ENCODE results near the gene TOGARAM2. TPM values are rescaled to one million over a fixed set of nuclear protein-coding genes. Genes with fewer than 3 reads are reported as not detected.

The TOGARAM2 gene
- total and polyA plus RNA-seq, 10 of the 15 experiments (the other 5 are each of a cell fraction or from before 2014, with no cell fraction given): 0.01 to 0.06 (median 0.03) TPM; not detected in 7

DNA sequence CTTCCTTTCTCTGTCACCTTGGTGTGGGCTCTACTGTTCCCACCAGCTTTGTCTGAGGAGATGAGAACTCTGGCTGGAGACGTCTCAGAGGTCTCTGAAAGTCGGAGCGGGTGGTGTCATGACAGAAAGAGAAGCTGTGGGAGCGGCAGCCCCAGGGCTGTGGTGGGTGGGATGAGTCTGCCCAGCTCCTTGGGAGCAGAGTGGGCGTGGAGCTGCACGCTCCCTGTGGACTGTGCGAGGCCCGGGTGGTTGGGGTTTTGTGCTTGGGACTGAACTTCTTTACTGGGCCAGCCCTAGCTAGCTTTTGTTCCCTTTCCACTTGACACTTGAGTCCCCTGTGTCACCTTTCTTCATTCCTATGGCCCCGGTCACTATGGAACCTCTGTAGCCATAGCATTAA, 10.4 kb downstream of the TOGARAM2 start:
- no peaks in the 10 kb centered on the region for H3K36me3 ChIP-seq (ENCODE audit: control insufficient read depth in 2 of 2, insufficient read depth in 2 of 2, low read length in 1 of 2)
- no peak overlapping the region for H3K27ac ChIP-seq (ENCODE audit: control insufficient read depth, insufficient read depth)
- ChIA-PET CTCF (no interaction called here), POLR2A (no interaction called here), SMC1A (ENCODE audit: uncharacterized antibody, unreplicated experiment) (no interaction called here), RAD21 (ENCODE audit: unreplicated experiment) (no interaction called here)
- H3K4me3 ChIP-seq: no peak overlapping the region
- intact Hi-C loops (cut with micrococcal nuclease; ENCODE audit: unreplicated experiment) (no loop called here), in situ Hi-C loops (cut with MboI) (no loop called here)
- H3K9me3 ChIP-seq (replicated peaks; ENCODE audit: control insufficient read depth, insufficient read depth, low read length): no peaks in the 10 kb centered on the region
- H2AFZ ChIP-seq (ENCODE audit: control insufficient read depth, low read depth, low read length): no peak overlapping the region
- H3K9ac ChIP-seq (ENCODE audit: control insufficient read depth, insufficient read depth, low read length): no peak overlapping the region
- no peaks in the 10 kb centered on the region; a peak in 1 of 4 replicates for H3K27me3 ChIP-seq (replicated peaks in 1 of 2; ENCODE audit: control insufficient read depth in 2 of 2, insufficient read depth in 2 of 2, low read length in 1 of 2)
- DNase-seq (ENCODE audit: low read depth, low spot score): no peak
- no peak overlapping the region for H3K4me2 ChIP-seq (ENCODE audit: control insufficient read depth, insufficient read depth)
- BruUV-seq (replicated peaks): no TSS peak
- H3K4me1 ChIP-seq (ENCODE audit: control insufficient read depth, insufficient read depth, low read length): no peaks in the 10 kb centered on the region; the same call in 1 of the 2 replicates
- ATAC-seq: no peak
- no peaks in the 10 kb centered on the region for H3K79me2 ChIP-seq (ENCODE audit: control insufficient read depth, insufficient read depth, low read length)
- FAIRE-seq: no peak
- WGBS (ENCODE audit: insufficient coverage, insufficient replicate concordance, low lambda C conversion rate, missing lambda C conversion rate): 50% methylated on average over 9 of the region's 9 CpGs
- H4K20me1 ChIP-seq (ENCODE audit: control insufficient read depth, insufficient read depth): no peaks in the 10 kb centered on the region
- TF ChIP-seq RBBP5 (conservative IDR thresholded peaks at IDR 0.05) (no peak), ETV6 (conservative IDR thresholded peaks at IDR 0.05 in 1 of 2, IDR thresholded peaks at IDR 0.05 in 1 of 2; ENCODE audit: borderline replicate concordance in 1 of 2, low read depth in 1 of 2) (no peak), SREBF2 (IDR thresholded peaks at IDR 0.05; ENCODE audit: low read length) (no peak)

DNA sequence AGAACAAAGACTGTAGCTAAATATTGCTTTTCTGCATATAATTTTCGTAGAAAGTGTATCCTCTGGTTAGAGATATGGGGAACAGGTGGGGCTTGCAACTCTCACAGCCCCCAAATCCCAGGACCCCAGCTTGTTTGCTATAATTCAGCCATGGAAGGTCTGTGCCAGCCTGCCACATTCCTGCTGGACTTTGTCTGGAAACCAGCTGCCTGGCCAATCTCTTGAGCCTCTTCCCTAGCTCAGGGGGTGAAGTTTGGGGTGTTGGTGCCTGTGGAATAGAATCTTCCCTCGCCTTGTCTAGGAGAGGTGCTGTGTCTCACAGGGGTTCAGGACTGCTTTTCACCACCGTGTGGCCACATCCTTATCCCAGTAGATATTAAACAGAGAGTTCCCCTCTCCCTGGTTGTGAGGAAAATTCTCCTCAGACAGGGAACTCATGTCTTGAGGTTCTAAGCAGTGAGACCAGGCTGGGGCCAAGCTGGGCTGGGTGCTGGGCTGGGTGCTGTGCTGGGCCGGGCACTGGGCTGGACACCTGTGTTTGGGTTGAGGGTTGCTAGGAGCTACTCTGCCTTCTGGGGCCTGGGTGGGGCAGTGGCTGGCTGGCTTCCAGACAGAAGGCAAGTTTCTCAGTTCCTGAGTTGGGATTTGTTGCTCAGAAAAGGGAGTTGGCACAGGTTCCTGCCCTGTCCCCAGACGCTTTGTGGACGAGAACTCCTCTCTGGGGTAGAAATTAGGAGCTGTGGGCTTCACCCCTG, 12.3 kb downstream of the TOGARAM2 start:
- H3K79me2 ChIP-seq (ENCODE audit: control insufficient read depth, insufficient read depth, low read length): no peaks in the 10 kb centered on the region
- intact Hi-C loops (cut with micrococcal nuclease; ENCODE audit: unreplicated experiment): no loop called here
- no peaks in the 10 kb centered on the region for H3K9me3 ChIP-seq (replicated peaks; ENCODE audit: control insufficient read depth, insufficient read depth, low read length)
- BruUV-seq (replicated peaks): no TSS peak
- no peak overlapping the region for H3K4me2 ChIP-seq (ENCODE audit: control insufficient read depth, insufficient read depth)
- RAD21 ChIA-PET (ENCODE audit: unreplicated experiment): interaction anchor here (0.7 kb wide), 1 partner anchor 398 kb away, joined by 3 read pairs; no protein-coding TSS in a partner anchor
- DNase-seq (ENCODE audit: low read depth, low spot score) (no peak), FAIRE-seq (no peak), ATAC-seq (no peak)
- no peak for TF ChIP-seq RB1 (IDR thresholded peaks at IDR 0.05; ENCODE audit: borderline replicate concordance)
- no peak for TF ChIP-seq GATAD2B (conservative IDR thresholded peaks at IDR 0.05; ENCODE audit: low read depth)
- TF ChIP-seq, protein P1, sequence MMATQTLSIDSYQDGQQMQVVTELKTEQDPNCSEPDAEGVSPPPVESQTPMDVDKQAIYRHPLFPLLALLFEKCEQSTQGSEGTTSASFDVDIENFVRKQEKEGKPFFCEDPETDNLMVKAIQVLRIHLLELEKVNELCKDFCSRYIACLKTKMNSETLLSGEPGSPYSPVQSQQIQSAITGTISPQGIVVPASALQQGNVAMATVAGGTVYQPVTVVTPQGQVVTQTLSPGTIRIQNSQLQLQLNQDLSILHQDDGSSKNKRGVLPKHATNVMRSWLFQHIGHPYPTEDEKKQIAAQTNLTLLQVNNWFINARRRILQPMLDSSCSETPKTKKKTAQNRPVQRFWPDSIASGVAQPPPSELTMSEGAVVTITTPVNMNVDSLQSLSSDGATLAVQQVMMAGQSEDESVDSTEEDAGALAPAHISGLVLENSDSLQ (IDR thresholded peaks at IDR 0.05): no peak
- TF ChIP-seq, protein P2, sequence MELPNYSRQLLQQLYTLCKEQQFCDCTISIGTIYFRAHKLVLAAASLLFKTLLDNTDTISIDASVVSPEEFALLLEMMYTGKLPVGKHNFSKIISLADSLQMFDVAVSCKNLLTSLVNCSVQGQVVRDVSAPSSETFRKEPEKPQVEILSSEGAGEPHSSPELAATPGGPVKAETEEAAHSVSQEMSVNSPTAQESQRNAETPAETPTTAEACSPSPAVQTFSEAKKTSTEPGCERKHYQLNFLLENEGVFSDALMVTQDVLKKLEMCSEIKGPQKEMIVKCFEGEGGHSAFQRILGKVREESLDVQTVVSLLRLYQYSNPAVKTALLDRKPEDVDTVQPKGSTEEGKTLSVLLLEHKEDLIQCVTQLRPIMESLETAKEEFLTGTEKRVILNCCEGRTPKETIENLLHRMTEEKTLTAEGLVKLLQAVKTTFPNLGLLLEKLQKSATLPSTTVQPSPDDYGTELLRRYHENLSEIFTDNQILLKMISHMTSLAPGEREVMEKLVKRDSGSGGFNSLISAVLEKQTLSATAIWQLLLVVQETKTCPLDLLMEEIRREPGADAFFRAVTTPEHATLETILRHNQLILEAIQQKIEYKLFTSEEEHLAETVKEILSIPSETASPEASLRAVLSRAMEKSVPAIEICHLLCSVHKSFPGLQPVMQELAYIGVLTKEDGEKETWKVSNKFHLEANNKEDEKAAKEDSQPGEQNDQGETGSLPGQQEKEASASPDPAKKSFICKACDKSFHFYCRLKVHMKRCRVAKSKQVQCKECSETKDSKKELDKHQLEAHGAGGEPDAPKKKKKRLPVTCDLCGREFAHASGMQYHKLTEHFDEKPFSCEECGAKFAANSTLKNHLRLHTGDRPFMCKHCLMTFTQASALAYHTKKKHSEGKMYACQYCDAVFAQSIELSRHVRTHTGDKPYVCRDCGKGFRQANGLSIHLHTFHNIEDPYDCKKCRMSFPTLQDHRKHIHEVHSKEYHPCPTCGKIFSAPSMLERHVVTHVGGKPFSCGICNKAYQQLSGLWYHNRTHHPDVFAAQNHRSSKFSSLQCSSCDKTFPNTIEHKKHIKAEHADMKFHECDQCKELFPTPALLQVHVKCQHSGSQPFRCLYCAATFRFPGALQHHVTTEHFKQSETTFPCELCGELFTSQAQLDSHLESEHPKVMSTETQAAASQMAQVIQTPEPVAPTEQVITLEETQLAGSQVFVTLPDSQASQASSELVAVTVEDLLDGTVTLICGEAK (IDR thresholded peaks at IDR 0.05; ENCODE audit: borderline replicate concordance): no peak
- no peak for TF ChIP-seq PAX8 (IDR thresholded peaks at IDR 0.05)
- CTCF ChIA-PET: interaction anchor here (0.7 kb wide), 1 partner anchor 360 kb away, joined by 3 read pairs; no protein-coding TSS in a partner anchor
- no peaks in the 10 kb centered on the region for H3K4me1 ChIP-seq (ENCODE audit: control insufficient read depth, insufficient read depth, low read length)
- in situ Hi-C loops (cut with MboI): no loop called here
- H3K4me3 ChIP-seq: no peak overlapping the region
- no peak overlapping the region for H2AFZ ChIP-seq (ENCODE audit: control insufficient read depth, low read depth, low read length)
- SMC1A ChIA-PET (ENCODE audit: uncharacterized antibody, unreplicated experiment): no interaction called here
- WGBS (ENCODE audit: insufficient coverage, insufficient replicate concordance, low lambda C conversion rate, missing lambda C conversion rate): 25% methylated on average over 6 of the region's 6 CpGs
- no peaks in the 10 kb centered on the region for H4K20me1 ChIP-seq (ENCODE audit: control insufficient read depth, insufficient read depth)
- H3K27me3 ChIP-seq (replicated peaks in 1 of 2; ENCODE audit: control insufficient read depth in 2 of 2, insufficient read depth in 2 of 2, low read length in 1 of 2): no peaks in the 10 kb centered on the region; a peak in 1 of 4 replicates
- no peaks in the 10 kb centered on the region for H3K36me3 ChIP-seq (ENCODE audit: control insufficient read depth in 2 of 2, insufficient read depth in 2 of 2, low read length in 1 of 2)
- no peak overlapping the region for H3K9ac ChIP-seq (ENCODE audit: control insufficient read depth, insufficient read depth, low read length)
- H3K27ac ChIP-seq (ENCODE audit: control insufficient read depth, insufficient read depth): no peak overlapping the region
- POLR2A ChIA-PET: interaction anchor here (0.7 kb wide), 1 partner anchor 248 kb away, joined by 4 read pairs; no protein-coding TSS in a partner anchor
